Stomach (tissue), 4 donors: Measurements from ENCODE around the gene MAP3K5.

ENCODE experiments used
- POLR2A ChIP-seq, 4 donors: fragments of 450-650 bp; IDR thresholded peaks; one replicate each; pipeline ENCODE4 v1.6.1; 2016; ENCODE audit warnings: antibody characterized with exemption in 4 of 4, control low read depth in 2 of 4, mild to moderate bottlenecking in 1 of 4, moderate library complexity in 1 of 4
- TF ChIP-seq, protein P1 (sequence below), 7 experiments: fragments of 450-650 bp in 4 of 7; fragments of 200-600 bp in 3 of 7; sonication (generic) in 3 of 7; IDR thresholded peaks; one replicate each; pipeline ENCODE4 v1.5.1; 2016 to 2019; ENCODE audit warnings: antibody characterized with exemption in 7 of 7, control low read depth in 2 of 7, mild to moderate bottlenecking in 1 of 7

DNA sequence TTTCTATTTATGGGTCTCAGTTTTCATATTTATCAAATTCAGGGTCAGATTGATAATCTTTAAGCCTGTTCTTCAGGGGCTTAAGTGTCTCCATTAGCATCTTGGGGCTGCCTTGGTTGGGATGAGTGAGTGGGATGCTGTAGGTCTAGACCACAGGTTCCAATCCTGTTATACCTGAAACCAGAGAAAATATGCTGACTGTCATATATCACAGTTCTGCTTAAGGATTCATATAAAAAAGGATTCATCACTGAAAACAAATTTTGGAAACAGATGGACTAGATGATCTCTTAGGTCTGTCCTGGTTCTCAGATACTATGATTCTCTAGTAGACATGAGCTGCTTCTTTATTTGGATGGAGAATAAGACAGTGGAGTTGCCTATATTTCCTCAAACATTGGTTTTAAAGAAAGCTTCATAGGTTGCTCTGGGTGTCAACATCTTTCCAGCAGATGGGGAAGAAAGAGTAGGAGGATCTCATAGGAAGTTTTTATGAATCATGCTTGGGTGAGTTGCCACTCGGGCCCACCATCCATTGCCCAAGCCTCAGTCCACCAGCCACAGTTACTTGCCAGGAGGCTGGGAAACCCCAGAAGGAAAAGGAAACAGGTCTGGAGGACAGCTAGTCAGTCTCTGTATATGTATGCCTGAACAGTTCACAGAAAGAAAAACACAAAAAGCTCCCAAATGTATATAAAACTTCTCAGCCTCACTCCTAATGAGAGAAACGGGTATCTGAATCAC lies 199.2 kb downstream of the MAP3K5 start:
- TF ChIP-seq, protein P1, sequence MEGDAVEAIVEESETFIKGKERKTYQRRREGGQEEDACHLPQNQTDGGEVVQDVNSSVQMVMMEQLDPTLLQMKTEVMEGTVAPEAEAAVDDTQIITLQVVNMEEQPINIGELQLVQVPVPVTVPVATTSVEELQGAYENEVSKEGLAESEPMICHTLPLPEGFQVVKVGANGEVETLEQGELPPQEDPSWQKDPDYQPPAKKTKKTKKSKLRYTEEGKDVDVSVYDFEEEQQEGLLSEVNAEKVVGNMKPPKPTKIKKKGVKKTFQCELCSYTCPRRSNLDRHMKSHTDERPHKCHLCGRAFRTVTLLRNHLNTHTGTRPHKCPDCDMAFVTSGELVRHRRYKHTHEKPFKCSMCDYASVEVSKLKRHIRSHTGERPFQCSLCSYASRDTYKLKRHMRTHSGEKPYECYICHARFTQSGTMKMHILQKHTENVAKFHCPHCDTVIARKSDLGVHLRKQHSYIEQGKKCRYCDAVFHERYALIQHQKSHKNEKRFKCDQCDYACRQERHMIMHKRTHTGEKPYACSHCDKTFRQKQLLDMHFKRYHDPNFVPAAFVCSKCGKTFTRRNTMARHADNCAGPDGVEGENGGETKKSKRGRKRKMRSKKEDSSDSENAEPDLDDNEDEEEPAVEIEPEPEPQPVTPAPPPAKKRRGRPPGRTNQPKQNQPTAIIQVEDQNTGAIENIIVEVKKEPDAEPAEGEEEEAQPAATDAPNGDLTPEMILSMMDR (IDR thresholded peaks at IDR 0.05), result no peak
- TF ChIP-seq POLR2A (IDR thresholded peaks at IDR 0.05), result no peak
